Measurements from ENCODE around the gene SERPING1.

- TF ChIP-seq CTCF (IDR thresholded peaks at IDR 0.05) (no peak), POLR2AphosphoS5 (IDR thresholded peaks at IDR 0.05) (no peak), POLR2A (IDR thresholded peaks at IDR 0.05) (no peak)
Measured at GRCh38 chr11:57614234-57614772, 16.8 kb downstream of the SERPING1 start.
